BLaER1 treated with 17β-estradiol and CSF1 and Interleukin-3, amounts not matched to agents 10 nM and 100 nM (cell line): ENCODE data around the gene NANOS1.
A peak's percentile ranks its signal among the peaks of the same experiment; 100 is the strongest.

Experiments
- H3K27ac ChIP-seq, 11 experiments: shearing (Covaris generic); formaldehyde crosslinking; 2 replicates each; pipeline ENCODE4 v1.8.1; 2022
- H3K27me3 ChIP-seq, 11 experiments: shearing (Covaris generic); formaldehyde crosslinking; 2 replicates each; pipeline ENCODE4 v1.8.1; 2022
- H3K36me3 ChIP-seq, 11 experiments: shearing (Covaris generic); formaldehyde crosslinking; 2 replicates each; pipeline ENCODE4 v1.8.1; 2022
- H3K4me1 ChIP-seq, 10 experiments: shearing (Covaris generic); formaldehyde crosslinking; 2 replicates each; pipeline ENCODE4 v1.8.1; 2022
- H3K4me2 ChIP-seq, 11 experiments: shearing (Covaris generic); formaldehyde crosslinking; 2 replicates each; pipeline ENCODE4 v1.8.1; 2022
- H3K4me3 ChIP-seq, 10 experiments: shearing (Covaris generic); formaldehyde crosslinking; 2 replicates each; pipeline ENCODE4 v1.8.1; 2022
- H3K9ac ChIP-seq, 11 experiments: shearing (Covaris generic); formaldehyde crosslinking; 2 replicates each; pipeline ENCODE4 v1.8.1; 2022
- H3K9me3 ChIP-seq, 11 experiments: shearing (Covaris generic); formaldehyde crosslinking; replicated peaks in 1 of 11; 2 replicates each; pipeline ENCODE4 v1.8.1; 2022
- H4K20me1 ChIP-seq, 11 experiments: shearing (Covaris generic); formaldehyde crosslinking; 2 replicates each; pipeline ENCODE4 v1.8.1; 2022
- Cebpa-rat ChIP-seq, 11 experiments: shearing (Covaris generic); IDR thresholded peaks; 2 replicates each; pipeline ENCODE4 v1.8.1; 2022

NANOS1 gene, protein sequence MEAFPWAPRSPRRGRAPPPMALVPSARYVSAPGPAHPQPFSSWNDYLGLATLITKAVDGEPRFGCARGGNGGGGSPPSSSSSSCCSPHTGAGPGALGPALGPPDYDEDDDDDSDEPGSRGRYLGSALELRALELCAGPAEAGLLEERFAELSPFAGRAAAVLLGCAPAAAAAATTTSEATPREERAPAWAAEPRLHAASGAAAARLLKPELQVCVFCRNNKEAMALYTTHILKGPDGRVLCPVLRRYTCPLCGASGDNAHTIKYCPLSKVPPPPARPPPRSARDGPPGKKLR

DNA sequence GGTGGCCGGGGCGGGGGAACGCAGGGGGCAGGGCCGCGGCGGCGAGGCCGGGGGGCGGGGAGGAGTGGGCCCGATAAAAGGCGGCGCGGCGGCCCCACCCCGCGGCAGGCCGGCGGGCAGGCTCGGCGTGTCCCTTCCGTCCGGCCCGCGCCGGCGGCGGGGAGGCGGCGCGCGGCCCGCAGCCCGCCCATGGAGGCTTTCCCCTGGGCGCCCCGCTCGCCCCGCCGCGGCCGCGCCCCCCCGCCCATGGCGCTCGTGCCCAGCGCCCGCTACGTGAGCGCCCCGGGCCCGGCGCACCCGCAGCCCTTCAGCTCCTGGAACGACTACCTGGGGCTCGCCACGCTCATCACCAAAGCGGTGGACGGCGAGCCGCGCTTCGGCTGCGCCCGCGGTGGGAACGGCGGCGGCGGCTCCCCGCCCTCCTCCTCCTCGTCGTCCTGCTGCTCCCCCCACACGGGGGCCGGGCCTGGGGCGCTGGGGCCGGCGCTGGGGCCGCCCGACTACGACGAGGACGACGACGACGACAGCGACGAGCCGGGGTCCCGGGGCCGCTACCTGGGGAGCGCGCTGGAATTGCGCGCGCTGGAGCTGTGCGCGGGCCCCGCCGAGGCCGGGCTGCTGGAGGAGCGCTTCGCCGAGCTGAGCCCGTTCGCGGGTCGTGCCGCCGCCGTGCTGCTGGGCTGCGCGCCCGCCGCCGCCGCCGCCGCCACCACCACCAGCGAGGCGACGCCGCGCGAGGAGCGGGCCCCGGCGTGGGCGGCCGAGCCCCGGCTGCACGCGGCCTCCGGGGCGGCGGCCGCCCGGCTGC is at the start of gene NANOS1:
Gene NANOS1, plus strand, starts transcription at position 102 of the 808 bp plus-strand sequence. Its CDS starts 88 bp downstream, at position 190.
- H4K20me1 ChIP-seq: peaks cover 46 to 87% (median 62%) of the 10 kb centered on the region in 11 experiments
- peaks cover 21 to 33% (median 29%) of the 10 kb centered on the region in 11 experiments for H3K36me3 ChIP-seq
- peak within 1 kb of the TSS; percentile 31 to 77 (median 69) for H3K9ac ChIP-seq
- H3K4me3 ChIP-seq: peak within 1 kb of the TSS; percentile 55 to 73 (median 64)
- peak within 1 kb of the TSS; percentile 97 to 100 (median 99) for H3K4me2 ChIP-seq
- H3K27ac ChIP-seq: peak within 1 kb of the TSS in 6 of 11 experiments; percentile 18 to 41 (median 31); a peak in 8 of 22 replicates
- no peaks in the 10 kb centered on the region for H3K9me3 ChIP-seq
- H3K4me1 ChIP-seq: peaks cover 26 to 50% (median 43%) of the 10 kb centered on the region in 10 experiments
- no peak for TF ChIP-seq Cebpa-rat (IDR thresholded peaks at IDR 0.05)
- H3K27me3 ChIP-seq: peaks cover 14 to 26% (median 17%) of the 10 kb centered on the region in 11 experiments; a peak in 18 of 22 replicates

DNA sequence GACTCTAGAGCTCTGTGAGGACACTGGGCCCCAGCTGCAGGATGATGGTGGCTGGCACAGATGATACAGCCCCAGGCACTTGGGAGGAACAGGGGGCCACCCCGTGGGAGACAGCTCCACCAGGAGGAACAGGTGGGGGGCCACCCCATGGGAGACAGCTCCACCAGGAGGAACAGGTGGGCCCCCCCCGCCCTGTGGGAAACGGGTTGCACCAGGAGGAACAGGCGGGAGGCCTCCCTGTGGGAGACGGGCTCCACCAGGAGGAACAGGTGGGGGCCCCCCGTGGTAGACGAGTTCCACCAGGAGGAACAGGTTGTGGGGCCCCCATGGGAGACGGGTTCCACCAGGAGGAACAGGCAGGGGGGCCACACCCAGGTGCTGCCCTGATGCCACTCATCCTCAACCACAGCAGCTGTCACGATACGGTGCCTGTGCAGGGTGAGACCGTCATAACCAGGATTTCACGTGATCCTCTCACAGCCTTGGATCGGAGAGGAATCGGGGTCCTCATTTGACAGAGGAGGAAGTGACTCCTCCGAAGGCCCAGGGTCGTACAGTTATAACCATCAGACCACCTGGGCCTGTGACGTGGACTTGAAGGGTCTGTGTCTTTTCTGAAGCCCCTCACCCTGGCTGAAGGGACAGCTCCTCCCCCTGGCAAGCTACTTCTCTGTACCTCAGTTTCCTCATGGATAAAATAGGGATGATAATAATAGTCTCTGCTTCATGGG is 49.2 kb upstream of the NANOS1 start:
- Histone ChIP-seq H3K9ac (no peak overlapping the region; a peak in 1 of 22 replicates), H4K20me1 (no peaks in the 10 kb centered on the region), H3K4me1 (peaks cover 13 to 42% (median 37%) of the 10 kb centered on the region in 10 experiments; a peak in 19 of 20 replicates), H3K27me3 (no peaks in the 10 kb centered on the region), H3K4me3 (no peak overlapping the region), H3K9me3 (peaks cover 3 to 15% (median 9%) of the 10 kb centered on the region in 11 experiments), H3K36me3 (no peaks in the 10 kb centered on the region), H3K27ac (no peak overlapping the region), H3K4me2 (peak overlapping the region in 10 of 11 experiments; percentile 13 to 66 (median 52); a peak in 18 of 22 replicates)
- no peak for TF ChIP-seq Cebpa-rat (IDR thresholded peaks at IDR 0.05)

DNA sequence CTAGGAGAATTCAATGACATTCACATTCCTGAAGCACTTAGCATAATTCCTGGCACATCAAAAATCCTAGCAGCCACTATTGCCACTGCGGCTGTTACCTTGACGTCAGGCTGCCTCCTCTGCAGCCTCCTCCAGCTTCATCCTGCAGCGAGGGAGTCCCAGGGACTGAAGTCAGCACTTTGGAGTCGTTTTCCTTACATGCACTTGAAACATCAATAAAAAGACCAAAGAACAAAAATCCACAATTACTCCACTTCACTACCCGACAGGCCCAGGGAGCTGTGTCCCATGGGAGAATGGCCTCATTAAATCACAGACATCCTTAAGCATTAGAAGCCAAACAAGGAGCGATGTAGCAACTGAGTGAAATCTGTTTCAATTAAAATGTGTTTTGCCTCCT is 48.6 kb upstream of the NANOS1 start:
- Histone ChIP-seq H3K9ac (no peak overlapping the region), H3K27ac (no peak overlapping the region), H3K27me3 (no peaks in the 10 kb centered on the region), H4K20me1 (no peaks in the 10 kb centered on the region), H3K36me3 (no peaks in the 10 kb centered on the region), H3K9me3 (peaks cover 9 to 17% (median 14%) of the 10 kb centered on the region in 11 experiments), H3K4me1 (peaks cover 13 to 42% (median 37%) of the 10 kb centered on the region in 10 experiments; a peak in 19 of 20 replicates), H3K4me2 (peak overlapping the region in 9 of 11 experiments; percentile 1 to 66 (median 52); a peak in 13 of 22 replicates), H3K4me3 (no peak overlapping the region)
- TF ChIP-seq Cebpa-rat (IDR thresholded peaks at IDR 0.05): no peak

DNA sequence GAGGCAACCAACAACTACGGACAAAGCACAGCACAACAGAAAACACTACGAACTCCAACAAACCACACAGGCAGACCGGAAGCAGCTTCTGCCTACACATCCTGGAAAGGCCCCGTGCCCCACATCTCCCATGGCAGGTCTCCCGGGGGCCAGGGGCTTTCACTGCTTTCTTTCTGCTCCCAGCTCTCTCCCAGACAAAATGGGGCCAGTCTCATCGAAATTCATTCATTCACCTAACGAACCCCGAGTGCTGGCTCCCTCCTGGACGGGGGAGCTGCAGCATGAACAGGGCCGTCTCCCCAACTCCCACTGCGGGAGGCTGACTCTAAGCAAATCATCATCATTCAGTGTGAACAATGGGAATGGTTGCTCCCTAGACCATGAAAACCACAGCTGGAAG is 47.6 kb upstream of the NANOS1 start:
- H3K4me3 ChIP-seq: no peak overlapping the region
- no peaks in the 10 kb centered on the region for H3K27me3 ChIP-seq
- peak overlapping the region in 10 of 11 experiments; percentile 10 to 66 (median 52); a peak in 16 of 22 replicates for H3K4me2 ChIP-seq
- H3K36me3 ChIP-seq: no peaks in the 10 kb centered on the region
- H4K20me1 ChIP-seq: no peaks in the 10 kb centered on the region
- H3K9ac ChIP-seq: no peak overlapping the region
- peaks cover 13 to 42% (median 37%) of the 10 kb centered on the region in 10 experiments; a peak in 19 of 20 replicates for H3K4me1 ChIP-seq
- no peak overlapping the region for H3K27ac ChIP-seq
- TF ChIP-seq Cebpa-rat (IDR thresholded peaks at IDR 0.05): no peak
- H3K9me3 ChIP-seq: peaks cover 9 to 21% (median 16%) of the 10 kb centered on the region in 11 experiments

DNA sequence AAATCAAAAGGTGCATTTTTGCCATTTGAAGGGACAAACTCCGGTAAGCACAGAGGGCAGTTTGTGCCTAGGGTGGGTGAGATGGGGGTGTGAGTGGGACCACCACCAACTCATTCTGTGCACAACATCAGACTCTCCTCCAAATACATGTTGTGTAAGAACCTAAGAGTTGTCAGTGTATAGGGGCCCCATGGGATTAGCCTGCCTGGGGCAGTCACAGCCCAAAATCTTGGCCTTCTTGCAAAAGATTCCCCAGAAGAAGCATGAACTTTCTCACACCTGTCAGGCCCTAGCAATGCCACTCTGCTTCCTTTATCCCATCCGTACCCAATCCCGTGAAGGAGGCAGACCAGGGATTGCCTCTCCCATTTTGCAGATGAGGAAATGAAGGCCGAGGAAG is 47.1 kb upstream of the NANOS1 start:
- H3K27ac ChIP-seq: no peak overlapping the region
- H3K36me3 ChIP-seq: no peaks in the 10 kb centered on the region
- peaks cover 9 to 21% (median 16%) of the 10 kb centered on the region in 11 experiments for H3K9me3 ChIP-seq
- no peak for TF ChIP-seq Cebpa-rat (IDR thresholded peaks at IDR 0.05)
- peaks cover 13 to 42% (median 37%) of the 10 kb centered on the region in 10 experiments; a peak in 19 of 20 replicates for H3K4me1 ChIP-seq
- H4K20me1 ChIP-seq: no peaks in the 10 kb centered on the region
- H3K4me2 ChIP-seq: peak overlapping the region; percentile 30 to 66 (median 52); a peak in 18 of 22 replicates
- H3K4me3 ChIP-seq: no peak overlapping the region
- H3K9ac ChIP-seq: no peak overlapping the region
- no peaks in the 10 kb centered on the region for H3K27me3 ChIP-seq

DNA sequence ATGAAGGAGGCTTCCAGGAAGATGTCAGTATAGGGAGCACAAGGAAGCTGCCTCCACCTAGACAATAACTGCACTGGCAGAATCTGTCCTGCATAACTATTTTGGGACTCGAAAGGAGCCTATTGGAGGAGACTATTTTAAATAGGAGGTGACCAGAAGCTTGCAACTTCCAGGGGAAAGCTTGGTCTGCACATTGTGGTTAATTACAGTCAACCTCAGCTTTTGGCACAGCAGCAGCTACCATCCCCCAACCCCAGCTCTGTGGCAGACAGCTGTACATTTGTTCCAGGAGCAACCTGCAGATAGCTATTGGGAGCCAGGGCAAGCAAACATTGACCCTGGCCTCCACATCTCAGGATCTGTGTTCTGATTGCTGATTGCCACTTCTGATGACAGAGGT is 46.3 kb upstream of the NANOS1 start:
- Histone ChIP-seq H4K20me1 (no peaks in the 10 kb centered on the region), H3K36me3 (no peaks in the 10 kb centered on the region), H3K27ac (no peak overlapping the region), H3K4me3 (no peak overlapping the region), H3K9ac (no peak overlapping the region), H3K27me3 (no peaks in the 10 kb centered on the region), H3K9me3 (peaks cover 9 to 21% (median 16%) of the 10 kb centered on the region in 11 experiments), H3K4me1 (peaks cover 13 to 42% (median 37%) of the 10 kb centered on the region in 10 experiments; a peak in 19 of 20 replicates), H3K4me2 (peak overlapping the region; percentile 30 to 66 (median 52); a peak in 21 of 22 replicates)
- no peak for TF ChIP-seq Cebpa-rat (IDR thresholded peaks at IDR 0.05)

DNA sequence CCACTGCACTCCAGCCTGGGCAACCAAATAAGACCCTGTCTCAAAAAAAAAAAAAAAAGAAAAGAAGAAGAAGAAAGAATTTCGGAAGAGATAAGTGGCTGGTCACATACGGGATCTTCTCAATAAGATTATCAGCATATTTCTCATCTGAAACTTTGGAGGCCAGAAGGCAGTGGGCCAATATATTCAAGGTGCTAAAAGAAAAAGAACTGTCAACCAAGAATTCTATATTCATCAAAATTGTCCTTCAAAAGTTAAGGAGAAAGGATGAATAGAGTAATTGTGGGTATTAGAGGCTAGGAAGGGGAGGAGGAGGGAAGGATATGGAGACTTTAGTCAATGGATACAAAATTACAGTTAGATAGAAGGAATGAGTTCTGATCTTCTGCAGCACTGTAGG is 43.9 kb upstream of the NANOS1 start:
- no peaks in the 10 kb centered on the region for H4K20me1 ChIP-seq

More for the DNA sequence above, 43.9 kb upstream of the NANOS1 start:
- peaks cover 19 to 33% (median 27%) of the 10 kb centered on the region in 11 experiments for H3K9me3 ChIP-seq
- H3K4me2 ChIP-seq: no peak overlapping the region
- peaks cover 13 to 33% (median 28%) of the 10 kb centered on the region in 10 experiments; a peak in 19 of 20 replicates for H3K4me1 ChIP-seq
- no peaks in the 10 kb centered on the region for H3K27me3 ChIP-seq
- H3K36me3 ChIP-seq: no peaks in the 10 kb centered on the region
- no peak for TF ChIP-seq Cebpa-rat (IDR thresholded peaks at IDR 0.05)
- H3K27ac ChIP-seq: no peak overlapping the region
- no peak overlapping the region for H3K9ac ChIP-seq
- no peak overlapping the region for H3K4me3 ChIP-seq
